GM13976 (cell line): ENCODE measurements around the gene MAP3K7.

Experiments used
- DNase-seq: peaks from one replicate; pipeline ENCODE4 v3.0.0; 2012; ENCODE audit warnings: low spot score
- CTCF ChIP-seq: IDR thresholded peaks from 2 replicates; pipeline ENCODE4 v1.5.1; 2012; ENCODE audit warnings: borderline replicate concordance, mild to moderate bottlenecking; ENCODE audit not compliant: insufficient read depth; ENCODE audit errors: extremely low read depth, missing control alignments, control extremely low read depth
- in situ Hi-C: fragments of 300-500 bp; cut with MboI; formaldehyde crosslinking; loops from one replicate; pipeline ENCODE4 v1.12.0; 2022; ENCODE audit warnings: low sequenced_read_pairs, mixed read lengths, inconsistent platforms; ENCODE audit not compliant: unreplicated experiment

Gene MAP3K7

DNA sequence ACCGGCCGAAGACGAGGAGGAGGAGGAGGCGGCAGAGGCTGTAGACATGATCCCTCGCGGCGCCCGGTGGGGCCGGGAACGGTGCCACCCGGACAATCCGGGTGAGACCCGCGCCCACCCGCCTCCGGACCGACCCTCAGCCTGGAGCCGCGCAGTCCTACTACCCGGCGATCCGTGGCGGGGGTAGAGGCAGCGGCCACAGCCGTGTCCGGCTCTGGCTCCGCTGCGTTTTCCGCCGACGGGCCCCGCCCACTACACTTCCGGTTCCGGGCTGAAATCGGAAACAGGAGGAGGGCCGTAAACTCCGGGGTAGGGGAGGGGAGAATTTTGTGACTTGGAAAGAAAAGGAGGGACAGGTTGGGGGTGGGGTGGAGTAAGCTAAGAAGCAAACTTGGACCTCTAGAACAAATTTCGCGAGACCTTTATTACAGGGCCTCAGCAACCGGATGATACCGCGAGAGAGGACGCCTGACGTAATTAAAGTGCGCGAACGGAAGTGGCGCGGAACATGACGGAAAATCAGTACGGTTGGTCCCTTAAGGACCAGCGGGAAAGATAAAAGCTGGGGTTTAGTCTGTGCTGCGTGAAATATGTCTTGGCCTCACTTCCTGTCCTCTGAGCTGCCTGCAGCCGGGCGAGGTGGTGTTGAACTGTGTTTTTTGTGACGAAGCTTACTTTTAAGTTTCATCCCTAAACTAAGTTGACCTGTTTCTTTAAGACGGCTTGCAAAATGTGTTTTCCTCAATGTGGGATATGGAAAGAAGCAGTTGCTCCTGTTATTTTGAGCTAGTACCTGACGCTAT lies at the start of gene MAP3K7:
Gene MAP3K7, minus strand, starts transcription at position 237 of the 803 bp plus-strand sequence. Its CDS starts 189 bp downstream, at position 48.
- in situ Hi-C loops, result no loop called here
- no peak for TF ChIP-seq CTCF
- DNase-seq, result peak; percentile 81

- DNase-seq, result no peak
- in situ Hi-C loops, result no loop called here
- TF ChIP-seq CTCF, result no peak
Observed at GRCh38 chr6:90631046-90631445, 44.2 kb upstream of the MAP3K7 start.

GRCh38 chr6:90621581-90621980 lies 34.7 kb upstream of the MAP3K7 start:
- TF ChIP-seq CTCF, result no peak
- DNase-seq, result no peak
- in situ Hi-C loops, result no loop called here

GRCh38 chr6:90619221-90619620 lies 32.3 kb upstream of the MAP3K7 start:
- in situ Hi-C loops, result no loop called here
- DNase-seq, result no peak
- no peak for TF ChIP-seq CTCF

GRCh38 chr6:90612313-90612680 lies 25.4 kb upstream of the MAP3K7 start:
- DNase-seq, result no peak
- in situ Hi-C loops, result no loop called here
- TF ChIP-seq CTCF, result no peak

GRCh38 chr6:90611543-90612312 lies 24.9 kb upstream of the MAP3K7 start:
- DNase-seq, result no peak
- TF ChIP-seq CTCF, result no peak
- in situ Hi-C loops, result no loop called here
